Adipocyte (in vitro differentiated cells): ENCODE data around the gene SUDS3.

Experiments used
- DNase-seq: peaks from one replicate; pipeline ENCODE4 v3.0.0-alpha.2; 2015; ENCODE audit warnings: low read depth
- H3K27me3 ChIP-seq: replicated peaks from 2 replicates; pipeline ENCODE4 v1.7.0; 2013; ENCODE audit warnings: mild to moderate bottlenecking, low read length, moderate library complexity; ENCODE audit not compliant: control insufficient read depth, insufficient read depth
- H3K36me3 ChIP-seq: 2 replicates; pipeline ENCODE4 v1.7.0; 2013; ENCODE audit warnings: low read length, mild to moderate bottlenecking, moderate library complexity; ENCODE audit not compliant: control insufficient read depth, insufficient read depth, severe bottlenecking
- H3K4me1 ChIP-seq: 2 replicates; pipeline ENCODE4 v1.7.0; 2013; ENCODE audit warnings: mild to moderate bottlenecking, low read length, moderate library complexity; ENCODE audit not compliant: control insufficient read depth, insufficient read depth
- H3K4me3 ChIP-seq: 2 replicates; pipeline ENCODE4 v1.7.0; 2013; ENCODE audit warnings: mild to moderate bottlenecking, low read length, moderate library complexity
- H3K9ac ChIP-seq: 2 replicates; pipeline ENCODE4 v1.7.0; 2013; ENCODE audit warnings: mild to moderate bottlenecking, low read length, moderate library complexity
- H3K9me3 ChIP-seq: 2 replicates; pipeline ENCODE4 v1.7.0; 2013; ENCODE audit warnings: mild to moderate bottlenecking, low read length, moderate library complexity; ENCODE audit not compliant: control insufficient read depth

SUDS3 gene

GRCh38 chr12:118459110-118459509, 82.8 kb downstream of the SUDS3 start:
- Histone ChIP-seq H3K9ac (no peak overlapping the region), H3K4me1 (no peaks in the 10 kb centered on the region), H3K27me3 (no peaks in the 10 kb centered on the region), H3K36me3 (no peaks in the 10 kb centered on the region), H3K4me3 (no peak overlapping the region), H3K9me3 (no peaks in the 10 kb centered on the region)
- DNase-seq, result no peak

- H3K36me3 ChIP-seq, result no peaks in the 10 kb centered on the region
- H3K9me3 ChIP-seq, result no peaks in the 10 kb centered on the region
- no peak overlapping the region for H3K4me3 ChIP-seq
- H3K4me1 ChIP-seq, result no peaks in the 10 kb centered on the region
- no peaks in the 10 kb centered on the region for H3K27me3 ChIP-seq
- no peak for DNase-seq
- H3K9ac ChIP-seq, result no peak overlapping the region
Observed at GRCh38 chr12:118463677-118464076, 87.3 kb downstream of the SUDS3 start.

- H3K9ac ChIP-seq, result no peak overlapping the region
- H3K4me3 ChIP-seq, result no peak overlapping the region
- H3K4me1 ChIP-seq, result no peaks in the 10 kb centered on the region
- no peaks in the 10 kb centered on the region for H3K9me3 ChIP-seq
- no peaks in the 10 kb centered on the region for H3K27me3 ChIP-seq
- DNase-seq, result no peak
- no peaks in the 10 kb centered on the region for H3K36me3 ChIP-seq
Observed at GRCh38 chr12:118465706-118466105, 89.4 kb downstream of the SUDS3 start.
